Progenitor cell of endocrine pancreas (in vitro differentiated cells): ENCODE measurements around the gene MARK1. TPM values are rescaled to one million over a fixed set of nuclear protein-coding genes. Genes with fewer than 3 reads are reported as not detected.
A peak's percentile ranks its signal among the peaks of the same experiment; 100 is the strongest.

Experiments
- DNase-seq: peaks from one replicate; pipeline ENCODE4 v3.0.0; 2021; ENCODE audit warnings: low spot score; ENCODE audit not compliant: unreplicated experiment
- H3K27ac Mint-ChIP-seq: 2 replicates; pipeline ENCODE4 v1.8.0; 2021; ENCODE audit warnings: mild to moderate bottlenecking, moderate library complexity, mixed read lengths
- H3K27me3 Mint-ChIP-seq: 2 replicates; pipeline ENCODE4 v1.8.0; 2021; ENCODE audit warnings: mixed read lengths
- H3K36me3 Mint-ChIP-seq: 2 replicates; pipeline ENCODE4 v1.8.0; 2022; ENCODE audit warnings: mixed read lengths; ENCODE audit not compliant: insufficient read depth
- H3K4me1 Mint-ChIP-seq: 2 replicates; pipeline ENCODE4 v1.8.0; 2021; ENCODE audit warnings: low read depth, mixed read lengths
- H3K4me3 Mint-ChIP-seq: 2 replicates; pipeline ENCODE4 v1.8.0; 2021; ENCODE audit warnings: low read depth, mild to moderate bottlenecking, moderate library complexity, mixed read lengths
- H3K9me3 Mint-ChIP-seq: 2 replicates; pipeline ENCODE4 v1.8.0; 2021; ENCODE audit warnings: low read depth, mixed read lengths
- CTCF ChIP-seq: fragments of 200-600 bp; sonication (generic); IDR thresholded peaks from one replicate; pipeline ENCODE4 v1.5.0; 2021; ENCODE audit warnings: antibody characterized with exemption, mild to moderate bottlenecking; ENCODE audit not compliant: unreplicated experiment
- total RNA-seq: library from RNA; stranded (reverse); gene quantifications from 2 replicates; pipeline ENCODE4 v1.2.1, GENCODE V29; 2021

The MARK1 gene
- total RNA-seq, 1 donor from 2014 or later = 10.8 TPM

- peaks cover 29% of the 10 kb centered on the region for H3K4me1 Mint-ChIP-seq
- H3K27me3 Mint-ChIP-seq = peaks cover 7% of the 10 kb centered on the region
- peak overlapping the region; percentile 93 for H3K27ac Mint-ChIP-seq
- no peak overlapping the region for H3K4me3 Mint-ChIP-seq
- TF ChIP-seq CTCF = no peak
- H3K9me3 Mint-ChIP-seq = no peaks in the 10 kb centered on the region
- no peaks in the 10 kb centered on the region for H3K36me3 Mint-ChIP-seq
- DNase-seq = no peak
Measured at GRCh38 chr1:220487297-220487820, 40.6 kb upstream of the MARK1 start.

GRCh38 chr1:220491891-220492290 lies 36.0 kb upstream of the MARK1 start:
- peaks cover 20% of the 10 kb centered on the region for H3K4me1 Mint-ChIP-seq
- no peaks in the 10 kb centered on the region for H3K36me3 Mint-ChIP-seq
- no peak overlapping the region for H3K27ac Mint-ChIP-seq
- no peak for DNase-seq
- H3K4me3 Mint-ChIP-seq = no peak overlapping the region
- H3K9me3 Mint-ChIP-seq = no peaks in the 10 kb centered on the region
- no peak for TF ChIP-seq CTCF
- peaks cover 10% of the 10 kb centered on the region for H3K27me3 Mint-ChIP-seq

GRCh38 chr1:220497220-220497947 lies 30.6 kb upstream of the MARK1 start:
- H3K27me3 Mint-ChIP-seq = peaks cover 14% of the 10 kb centered on the region
- H3K4me3 Mint-ChIP-seq = no peak overlapping the region
- no peak for DNase-seq
- H3K4me1 Mint-ChIP-seq = peaks cover 15% of the 10 kb centered on the region
- no peak for TF ChIP-seq CTCF
- no peaks in the 10 kb centered on the region for H3K9me3 Mint-ChIP-seq
- no peaks in the 10 kb centered on the region for H3K36me3 Mint-ChIP-seq
- peak overlapping the region; percentile 5 for H3K27ac Mint-ChIP-seq

GRCh38 chr1:220498188-220498587 lies 29.7 kb upstream of the MARK1 start:
- Mint-ChIP-seq H3K9me3 (no peaks in the 10 kb centered on the region), H3K36me3 (no peaks in the 10 kb centered on the region), H3K4me3 (no peak overlapping the region), H3K4me1 (peaks cover 10% of the 10 kb centered on the region), H3K27me3 (peaks cover 14% of the 10 kb centered on the region), H3K27ac (no peak overlapping the region)
- DNase-seq = no peak
- TF ChIP-seq CTCF = no peak

GRCh38 chr1:220500372-220500771 lies 27.6 kb upstream of the MARK1 start:
- no peaks in the 10 kb centered on the region for H3K36me3 Mint-ChIP-seq
- H3K4me3 Mint-ChIP-seq = no peak overlapping the region
- no peak for TF ChIP-seq CTCF
- peaks cover 4% of the 10 kb centered on the region for H3K27me3 Mint-ChIP-seq
- H3K4me1 Mint-ChIP-seq = peaks cover 9% of the 10 kb centered on the region
- no peak for DNase-seq
- H3K27ac Mint-ChIP-seq = no peak overlapping the region
- no peaks in the 10 kb centered on the region for H3K9me3 Mint-ChIP-seq
